NT2/D1 (cell line): Measurements from ENCODE around the gene CNR1.
A peak's percentile ranks its signal among the peaks of the same experiment; 100 is the strongest.

Experiments
- DNase-seq: peaks from one replicate; pipeline ENCODE4 v3.0.0-alpha.2; 2011; ENCODE audit warnings: low read depth, low spot score
- H3K27me3 ChIP-seq: 2 replicates; pipeline ENCODE4 v1.6.0; 2011; ENCODE audit warnings: mild to moderate bottlenecking; ENCODE audit not compliant: insufficient read length, insufficient read depth
- H3K36me3 ChIP-seq: 2 replicates; pipeline ENCODE4 v1.6.1; 2011; ENCODE audit warnings: mild to moderate bottlenecking, low read length, mixed read lengths; ENCODE audit not compliant: insufficient read depth, insufficient read length
- H3K4me1 ChIP-seq: 2 replicates; pipeline ENCODE4 v1.5.1; 2011; ENCODE audit not compliant: insufficient read depth, insufficient read length
- H3K4me3 ChIP-seq: 2 replicates; pipeline ENCODE4 v1.5.1; 2011; ENCODE audit warnings: low read depth; ENCODE audit not compliant: insufficient read length
- H3K9ac ChIP-seq: 2 replicates; pipeline ENCODE4 v1.6.0; 2011; ENCODE audit warnings: low read depth; ENCODE audit not compliant: insufficient read length
- H3K9me3 ChIP-seq: 2 replicates; pipeline ENCODE4 v1.5.1; 2011; ENCODE audit warnings: mild to moderate bottlenecking, low read length; ENCODE audit not compliant: insufficient read depth
- SUZ12 ChIP-seq: IDR thresholded peaks from 2 replicates; pipeline ENCODE4 v1.6.1; 2011; ENCODE audit not compliant: insufficient read length, insufficient read depth; ENCODE audit errors: extremely low read depth
- YY1 ChIP-seq: IDR thresholded peaks from 2 replicates; pipeline ENCODE4 v1.6.1; 2011; ENCODE audit not compliant: insufficient read length, insufficient read depth
- ZNF274 ChIP-seq: IDR thresholded peaks from 2 replicates; pipeline ENCODE4 v1.6.1; 2011; ENCODE audit warnings: mild to moderate bottlenecking, low read depth, low read length

The CNR1 gene

GRCh38 chr6:88177961-88178464, 11.9 kb upstream of the CNR1 start:
- H3K36me3 ChIP-seq: no peaks in the 10 kb centered on the region
- TF ChIP-seq SUZ12 (no peak), ZNF274 (no peak), YY1 (no peak)
- no peaks in the 10 kb centered on the region for H3K4me1 ChIP-seq
- no peak overlapping the region for H3K9ac ChIP-seq
- no peaks in the 10 kb centered on the region for H3K27me3 ChIP-seq
- peaks cover 11% of the 10 kb centered on the region; the same call in 1 of the 2 replicates for H3K9me3 ChIP-seq
- H3K4me3 ChIP-seq: no peak overlapping the region
- DNase-seq: no peak

DNA sequence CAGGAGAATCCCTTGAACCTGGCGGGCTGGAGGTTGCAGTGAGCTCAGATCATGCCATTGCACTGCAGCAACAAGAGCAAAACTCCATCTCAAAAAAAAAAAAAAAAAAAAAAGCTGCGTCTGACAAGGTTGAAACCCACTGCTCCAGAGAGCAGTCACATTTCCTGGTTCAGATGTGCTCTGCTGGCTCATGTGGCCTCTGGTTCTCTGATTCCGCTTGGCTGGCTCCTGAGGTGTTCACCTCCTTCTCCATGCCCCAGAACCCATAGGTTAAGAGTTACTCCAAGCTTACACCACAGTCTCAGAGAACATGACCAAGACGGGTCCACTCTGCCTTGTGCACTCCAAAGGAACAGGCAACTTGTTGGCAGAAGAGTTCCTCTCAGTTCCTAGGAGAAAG, 8.8 kb upstream of the CNR1 start:
- Histone ChIP-seq H3K9ac (no peak overlapping the region), H3K27me3 (no peaks in the 10 kb centered on the region), H3K36me3 (no peaks in the 10 kb centered on the region), H3K4me3 (no peak overlapping the region), H3K4me1 (no peaks in the 10 kb centered on the region), H3K9me3 (no peaks in the 10 kb centered on the region)
- TF ChIP-seq ZNF274 (no peak), SUZ12 (no peak), YY1 (no peak)
- no peak for DNase-seq

DNA sequence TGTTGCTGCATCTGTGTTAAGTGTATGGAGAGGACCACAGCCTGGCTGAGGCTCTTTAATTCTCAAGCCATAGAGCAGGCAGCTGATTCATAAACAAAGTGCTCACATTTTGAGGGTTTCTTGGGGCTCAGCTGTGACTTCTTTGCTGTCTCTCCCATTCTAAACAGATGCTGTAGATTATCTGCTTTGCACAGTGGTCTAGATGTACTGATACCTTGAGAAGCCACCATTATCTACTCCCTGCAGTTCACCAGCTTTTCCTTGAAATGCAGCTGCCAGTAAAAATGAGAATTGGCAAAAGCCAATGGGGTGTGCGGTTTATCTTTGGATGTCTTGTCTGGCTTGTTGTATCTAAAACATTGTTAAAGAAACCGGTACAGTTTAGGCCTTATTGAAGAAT, 5.2 kb upstream of the CNR1 start:
- H3K36me3 ChIP-seq: no peaks in the 10 kb centered on the region
- peaks cover 1% of the 10 kb centered on the region for H3K4me1 ChIP-seq
- DNase-seq: no peak
- H3K9me3 ChIP-seq: no peaks in the 10 kb centered on the region
- no peak overlapping the region for H3K9ac ChIP-seq
- no peak overlapping the region for H3K4me3 ChIP-seq
- H3K27me3 ChIP-seq: peaks cover 34% of the 10 kb centered on the region
- no peak for TF ChIP-seq SUZ12
- no peak for TF ChIP-seq YY1
- no peak for TF ChIP-seq ZNF274

GRCh38 chr6:88168362-88168761, 2.2 kb upstream of the CNR1 start:
- H3K36me3 ChIP-seq: no peaks in the 10 kb centered on the region
- no peak for DNase-seq
- H3K4me3 ChIP-seq: no peak overlapping the region
- H3K4me1 ChIP-seq: peaks cover 1% of the 10 kb centered on the region
- TF ChIP-seq YY1 (no peak), SUZ12 (no peak), ZNF274 (no peak)
- peaks cover 59% of the 10 kb centered on the region for H3K27me3 ChIP-seq
- no peaks in the 10 kb centered on the region for H3K9me3 ChIP-seq
- H3K9ac ChIP-seq: no peak overlapping the region

DNA sequence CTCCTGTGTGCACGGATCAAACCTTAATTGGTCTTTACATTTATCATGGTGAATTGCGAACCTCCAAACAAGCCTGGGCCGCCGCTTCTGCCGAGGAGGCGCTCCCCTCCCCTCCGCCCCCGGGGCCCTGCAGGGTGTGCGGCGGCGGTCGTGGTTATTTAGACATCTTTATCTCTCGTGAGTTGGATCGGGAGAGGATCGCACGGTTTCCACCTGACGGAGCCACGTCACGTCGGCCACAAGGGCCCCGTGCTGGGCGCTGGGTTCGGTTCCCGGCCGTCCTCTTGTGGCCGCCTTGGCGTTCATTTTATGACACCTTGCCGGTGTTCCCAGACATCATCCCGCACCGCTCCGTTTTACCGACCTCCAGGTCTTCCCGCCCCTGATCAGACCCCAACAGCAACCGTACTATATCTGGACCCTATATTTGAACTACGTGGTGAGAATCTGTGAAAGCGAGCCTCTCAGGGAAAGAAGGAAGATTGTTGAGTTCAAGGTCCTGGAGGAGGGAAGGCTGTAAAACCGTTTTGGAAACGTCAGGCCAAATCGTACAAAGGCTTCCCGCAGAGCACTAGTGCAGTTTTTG, 1.3 kb upstream of the CNR1 start:
- no peak for TF ChIP-seq ZNF274
- no peak for TF ChIP-seq SUZ12
- no peak for TF ChIP-seq YY1
- Histone ChIP-seq H3K4me1 (peaks cover 1% of the 10 kb centered on the region), H3K27me3 (peaks cover 61% of the 10 kb centered on the region), H3K4me3 (peak overlapping the region; percentile 61), H3K36me3 (no peaks in the 10 kb centered on the region), H3K9ac (no peak overlapping the region), H3K9me3 (no peaks in the 10 kb centered on the region)
- no peak for DNase-seq

DNA sequence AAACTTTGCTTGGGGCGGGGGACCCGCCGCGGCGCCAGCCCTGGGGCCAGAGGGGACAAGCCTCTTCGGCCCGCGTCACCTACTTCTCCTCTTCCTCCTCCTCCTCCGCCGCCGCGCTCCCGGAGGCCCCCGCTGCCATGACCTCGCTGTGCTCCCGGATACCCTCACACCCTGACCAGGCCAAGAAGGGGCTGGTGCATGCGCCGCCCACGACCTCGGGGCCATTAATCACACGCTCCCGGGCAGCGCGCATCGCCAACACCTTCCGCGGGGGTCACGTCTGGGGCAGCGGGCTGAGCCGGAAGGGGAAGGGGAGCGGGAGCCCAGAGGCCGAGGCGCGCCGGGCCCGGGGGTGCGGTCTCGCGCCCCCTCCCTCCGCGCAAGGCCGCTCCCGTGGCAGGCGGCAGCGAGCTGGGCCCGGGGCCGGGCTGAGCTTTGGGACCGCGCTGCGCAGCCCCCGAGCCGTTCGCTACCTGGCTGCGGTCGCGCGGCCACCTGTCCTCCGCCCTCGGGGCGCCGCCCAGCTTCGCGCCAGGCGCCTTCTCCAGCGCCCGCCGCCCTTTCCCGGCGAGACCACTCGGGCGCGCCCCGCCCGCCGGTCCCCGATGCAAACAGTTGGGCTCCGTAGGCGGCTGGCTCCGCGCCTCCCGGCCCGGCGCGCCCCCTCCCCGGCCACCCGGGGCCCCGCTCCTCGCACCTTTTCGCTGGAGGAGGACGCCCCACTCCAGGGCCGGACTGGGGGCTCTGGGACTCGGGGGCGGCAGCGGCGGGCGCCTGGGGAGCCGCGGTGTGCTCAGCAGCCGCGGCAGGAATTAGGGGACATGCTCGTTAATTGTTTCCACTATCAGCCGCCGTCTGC, 575 bp upstream of the CNR1 start:
- H3K27me3 ChIP-seq: peaks cover 61% of the 10 kb centered on the region

More for the DNA sequence above, 575 bp upstream of the CNR1 start:
- Histone ChIP-seq H3K36me3 (no peaks in the 10 kb centered on the region), H3K4me1 (peaks cover 1% of the 10 kb centered on the region), H3K9me3 (no peaks in the 10 kb centered on the region), H3K4me3 (peak overlapping the region; percentile 61), H3K9ac (peak overlapping the region; percentile 71)
- TF ChIP-seq SUZ12: no peak
- TF ChIP-seq ZNF274: no peak
- no peak for TF ChIP-seq YY1
- DNase-seq: no peak
